Gastrocnemius medialis (tissue), 4 donors: ENCODE data around the gene DNAJB6.

Source experiments
- POLR2A ChIP-seq, 2 donors: fragments of 450-650 bp; IDR thresholded peaks; one replicate each; pipeline ENCODE4 v1.6.1; 2017; ENCODE audit warnings: antibody characterized with exemption in 2 of 2, mild to moderate bottlenecking in 2 of 2, moderate library complexity in 2 of 2
- TF ChIP-seq, protein P1 (sequence below), 5 experiments: fragments of 450-650 bp in 3 of 5; fragments of 200-600 bp in 2 of 5; sonication (generic) in 2 of 5; IDR thresholded peaks in 4 of 5; conservative IDR thresholded peaks in 1 of 5; 1 replicate in 4 of 5; 2 replicates in 1 of 5; pipeline ENCODE4 v1.5.1; 2016 to 2019; ENCODE audit warnings: antibody characterized with exemption in 5 of 5, mild to moderate bottlenecking in 3 of 5, moderate library complexity in 3 of 5

DNA sequence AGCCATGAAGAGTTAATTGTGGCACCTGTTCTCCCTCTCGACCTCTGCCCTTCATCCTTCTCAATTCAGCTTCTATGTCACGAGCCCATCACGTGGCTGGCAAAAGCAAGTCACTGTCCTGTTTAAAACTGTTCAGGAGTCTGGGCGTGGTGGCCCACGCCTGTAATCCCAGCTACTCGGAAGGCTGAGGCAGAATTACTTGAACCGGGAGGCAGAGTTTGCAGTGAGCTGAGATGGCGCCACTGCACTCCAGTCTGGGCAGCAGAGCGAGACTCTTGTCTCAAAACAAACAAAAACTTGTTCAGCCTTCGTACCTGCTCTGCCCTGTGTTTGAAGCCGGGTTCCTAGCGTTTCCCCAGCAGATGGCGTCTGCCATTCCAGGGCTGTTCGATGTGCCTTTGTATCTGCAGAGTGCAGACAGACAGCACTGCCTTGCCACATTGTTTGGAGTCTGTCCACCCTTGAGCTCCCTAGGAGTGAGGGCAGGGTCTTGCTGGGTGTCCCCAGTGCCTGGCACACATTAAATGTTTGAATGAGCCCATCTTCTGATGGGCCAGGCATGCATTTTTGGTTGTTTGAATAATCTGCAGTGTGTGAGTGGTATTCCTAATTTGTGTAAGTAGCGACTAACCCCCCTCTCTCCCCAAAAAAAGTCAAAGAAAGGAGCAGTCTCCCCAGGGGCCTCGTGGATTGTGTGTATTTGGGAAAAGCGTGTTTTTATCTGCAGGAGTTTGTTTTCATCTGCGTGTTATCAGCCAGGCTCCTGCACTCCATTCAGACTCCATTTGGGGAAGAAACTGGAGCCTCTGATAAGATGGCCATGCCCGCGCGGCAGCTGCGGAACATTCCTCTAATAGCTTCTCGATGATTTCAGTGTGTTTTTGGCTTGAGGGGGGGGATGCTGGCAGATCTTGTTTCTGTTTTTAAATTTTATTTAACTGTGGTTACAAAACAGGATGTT is 61.2 kb downstream of the DNAJB6 start:
- TF ChIP-seq, protein P1, sequence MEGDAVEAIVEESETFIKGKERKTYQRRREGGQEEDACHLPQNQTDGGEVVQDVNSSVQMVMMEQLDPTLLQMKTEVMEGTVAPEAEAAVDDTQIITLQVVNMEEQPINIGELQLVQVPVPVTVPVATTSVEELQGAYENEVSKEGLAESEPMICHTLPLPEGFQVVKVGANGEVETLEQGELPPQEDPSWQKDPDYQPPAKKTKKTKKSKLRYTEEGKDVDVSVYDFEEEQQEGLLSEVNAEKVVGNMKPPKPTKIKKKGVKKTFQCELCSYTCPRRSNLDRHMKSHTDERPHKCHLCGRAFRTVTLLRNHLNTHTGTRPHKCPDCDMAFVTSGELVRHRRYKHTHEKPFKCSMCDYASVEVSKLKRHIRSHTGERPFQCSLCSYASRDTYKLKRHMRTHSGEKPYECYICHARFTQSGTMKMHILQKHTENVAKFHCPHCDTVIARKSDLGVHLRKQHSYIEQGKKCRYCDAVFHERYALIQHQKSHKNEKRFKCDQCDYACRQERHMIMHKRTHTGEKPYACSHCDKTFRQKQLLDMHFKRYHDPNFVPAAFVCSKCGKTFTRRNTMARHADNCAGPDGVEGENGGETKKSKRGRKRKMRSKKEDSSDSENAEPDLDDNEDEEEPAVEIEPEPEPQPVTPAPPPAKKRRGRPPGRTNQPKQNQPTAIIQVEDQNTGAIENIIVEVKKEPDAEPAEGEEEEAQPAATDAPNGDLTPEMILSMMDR (IDR thresholded peaks at IDR 0.05 in 4 of 5, conservative IDR thresholded peaks at IDR 0.05 in 1 of 5): peak in 4 of 5 experiments; percentile 22 to 45 (median 30)
- TF ChIP-seq POLR2A (IDR thresholded peaks at IDR 0.05): peak; percentile 37 to 49
